Measurements from ENCODE around the gene PHC2. TPM values are rescaled to one million over a fixed set of nuclear protein-coding genes. Genes with fewer than 3 reads are reported as not detected.

The PHC2 gene
- total and polyA plus RNA-seq, 2 of the 13 experiments (the other 11 are each of a cell fraction or from before 2014, with no cell fraction given): 52.5 to 84.9 TPM

DNA sequence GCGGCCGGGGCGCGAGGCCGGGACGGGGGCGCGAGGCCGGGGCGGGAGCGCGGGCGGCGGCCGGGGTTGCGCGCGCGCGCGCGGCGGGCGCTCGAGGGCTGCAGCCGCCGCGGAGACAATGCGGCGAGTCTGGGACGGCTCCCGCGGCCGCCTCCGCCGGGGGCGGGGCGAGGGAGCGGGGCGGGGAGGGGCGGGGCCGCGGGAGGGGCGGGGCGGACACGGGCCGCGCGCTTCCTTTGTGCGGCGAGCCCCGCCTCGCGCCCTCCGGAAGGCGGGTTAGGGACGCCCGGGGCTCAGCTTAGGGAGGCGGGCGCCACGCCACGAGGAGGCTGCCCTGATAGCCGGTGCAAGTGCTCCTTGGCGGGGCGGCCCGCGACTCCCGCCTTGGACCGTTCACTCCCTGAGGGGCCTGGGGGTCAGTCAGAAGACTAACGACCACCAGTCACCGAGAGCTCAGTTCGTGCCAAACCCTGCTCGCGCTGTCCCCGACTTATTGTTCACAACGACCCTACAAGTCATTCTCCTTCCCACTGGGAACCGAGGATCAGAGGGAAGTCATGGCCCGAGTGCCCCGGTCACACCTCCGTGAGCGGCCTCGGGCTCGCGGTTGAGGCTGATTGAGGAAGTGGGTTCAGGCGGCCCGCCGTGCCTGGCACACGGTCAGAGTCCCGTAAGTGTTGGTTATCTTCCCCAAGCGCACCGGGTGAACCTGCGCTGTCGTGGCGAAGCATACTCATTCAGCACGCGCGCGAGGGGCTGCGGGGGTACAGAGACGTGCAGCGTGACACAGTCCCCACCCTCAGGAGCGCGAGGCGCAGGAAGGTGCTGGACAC lies 80.9 kb downstream of the PHC2 start (continued):
- TF ChIP-seq, protein P1, sequence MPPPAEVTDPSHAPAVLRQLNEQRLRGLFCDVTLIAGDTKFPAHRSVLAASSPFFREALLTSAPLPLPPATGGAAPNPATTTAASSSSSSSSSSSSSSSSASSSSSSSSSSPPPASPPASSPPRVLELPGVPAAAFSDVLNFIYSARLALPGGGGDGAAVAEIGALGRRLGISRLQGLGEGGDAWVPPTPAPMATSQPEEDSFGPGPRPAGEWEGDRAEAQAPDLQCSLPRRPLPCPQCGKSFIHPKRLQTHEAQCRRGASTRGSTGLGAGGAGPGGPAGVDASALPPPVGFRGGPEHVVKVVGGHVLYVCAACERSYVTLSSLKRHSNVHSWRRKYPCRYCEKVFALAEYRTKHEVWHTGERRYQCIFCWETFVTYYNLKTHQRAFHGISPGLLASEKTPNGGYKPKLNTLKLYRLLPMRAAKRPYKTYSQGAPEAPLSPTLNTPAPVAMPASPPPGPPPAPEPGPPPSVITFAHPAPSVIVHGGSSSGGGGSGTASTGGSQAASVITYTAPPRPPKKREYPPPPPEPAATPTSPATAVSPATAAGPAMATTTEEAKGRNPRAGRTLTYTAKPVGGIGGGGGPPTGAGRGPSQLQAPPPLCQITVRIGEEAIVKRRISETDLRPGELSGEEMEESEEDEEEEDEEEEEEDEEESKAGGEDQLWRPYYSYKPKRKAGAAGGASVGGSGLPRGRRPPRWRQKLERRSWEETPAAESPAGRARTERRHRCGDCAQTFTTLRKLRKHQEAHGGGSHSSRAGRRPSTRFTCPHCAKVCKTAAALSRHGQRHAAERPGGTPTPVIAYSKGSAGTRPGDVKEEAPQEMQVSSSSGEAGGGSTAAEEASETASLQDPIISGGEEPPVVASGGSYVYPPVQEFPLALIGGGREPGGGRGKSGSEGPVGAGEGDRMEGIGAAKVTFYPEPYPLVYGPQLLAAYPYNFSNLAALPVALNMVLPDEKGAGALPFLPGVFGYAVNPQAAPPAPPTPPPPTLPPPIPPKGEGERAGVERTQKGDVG (CRISPR knock-in tag; IDR thresholded peaks at IDR 0.05; ENCODE audit: borderline replicate concordance): peak; percentile 38; the same call in 1 of the 2 replicates
- TF ChIP-seq SMC3 (IDR thresholded peaks at IDR 0.05; ENCODE audit: low read length) (no peak), FOXK1 (CRISPR knock-in tag; IDR thresholded peaks at IDR 0.05; ENCODE audit: borderline replicate concordance, low read depth) (0 out of 2 replicates have a peak, but pooled peaks have one; percentile 10), ZNF547 (CRISPR knock-in tag; IDR thresholded peaks at IDR 0.05) (peak; percentile 87), ZSCAN20 (CRISPR knock-in tag; IDR thresholded peaks at IDR 0.05; ENCODE audit: borderline replicate concordance) (peak; percentile 69; the same call in 1 of the 2 replicates), TBX3 (IDR thresholded peaks at IDR 0.05; ENCODE audit: borderline replicate concordance) (no peak), TOE1 (CRISPR knock-in tag; IDR thresholded peaks at IDR 0.05) (no peak), ZNF234 (CRISPR knock-in tag; conservative IDR thresholded peaks at IDR 0.05) (no peak), MATR3 (CRISPR knock-in tag; IDR thresholded peaks at IDR 0.05) (no peak), NFATC3 (CRISPR knock-in tag; IDR thresholded peaks at IDR 0.05) (peak; percentile 50; the same call in 1 of the 2 replicates)
- TF ChIP-seq, protein P2, sequence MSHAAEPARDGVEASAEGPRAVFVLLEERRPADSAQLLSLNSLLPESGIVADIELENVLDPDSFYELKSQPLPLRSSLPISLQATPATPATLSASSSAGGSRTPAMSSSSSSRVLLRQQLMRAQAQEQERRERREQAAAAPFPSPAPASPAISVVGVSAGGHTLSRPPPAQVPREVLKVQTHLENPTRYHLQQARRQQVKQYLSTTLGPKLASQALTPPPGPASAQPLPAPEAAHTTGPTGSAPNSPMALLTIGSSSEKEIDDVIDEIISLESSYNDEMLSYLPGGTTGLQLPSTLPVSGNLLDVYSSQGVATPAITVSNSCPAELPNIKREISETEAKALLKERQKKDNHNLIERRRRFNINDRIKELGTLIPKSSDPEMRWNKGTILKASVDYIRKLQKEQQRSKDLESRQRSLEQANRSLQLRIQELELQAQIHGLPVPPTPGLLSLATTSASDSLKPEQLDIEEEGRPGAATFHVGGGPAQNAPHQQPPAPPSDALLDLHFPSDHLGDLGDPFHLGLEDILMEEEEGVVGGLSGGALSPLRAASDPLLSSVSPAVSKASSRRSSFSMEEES (CRISPR knock-in tag; IDR thresholded peaks at IDR 0.05): no peak; the same call in 1 of the 2 replicates
- TF ChIP-seq, protein P3, sequence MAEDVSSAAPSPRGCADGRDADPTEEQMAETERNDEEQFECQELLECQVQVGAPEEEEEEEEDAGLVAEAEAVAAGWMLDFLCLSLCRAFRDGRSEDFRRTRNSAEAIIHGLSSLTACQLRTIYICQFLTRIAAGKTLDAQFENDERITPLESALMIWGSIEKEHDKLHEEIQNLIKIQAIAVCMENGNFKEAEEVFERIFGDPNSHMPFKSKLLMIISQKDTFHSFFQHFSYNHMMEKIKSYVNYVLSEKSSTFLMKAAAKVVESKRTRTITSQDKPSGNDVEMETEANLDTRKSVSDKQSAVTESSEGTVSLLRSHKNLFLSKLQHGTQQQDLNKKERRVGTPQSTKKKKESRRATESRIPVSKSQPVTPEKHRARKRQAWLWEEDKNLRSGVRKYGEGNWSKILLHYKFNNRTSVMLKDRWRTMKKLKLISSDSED (CRISPR knock-in tag; IDR thresholded peaks at IDR 0.05): no peak; the same call in 1 of the 2 replicates
- TF ChIP-seq, protein P4, sequence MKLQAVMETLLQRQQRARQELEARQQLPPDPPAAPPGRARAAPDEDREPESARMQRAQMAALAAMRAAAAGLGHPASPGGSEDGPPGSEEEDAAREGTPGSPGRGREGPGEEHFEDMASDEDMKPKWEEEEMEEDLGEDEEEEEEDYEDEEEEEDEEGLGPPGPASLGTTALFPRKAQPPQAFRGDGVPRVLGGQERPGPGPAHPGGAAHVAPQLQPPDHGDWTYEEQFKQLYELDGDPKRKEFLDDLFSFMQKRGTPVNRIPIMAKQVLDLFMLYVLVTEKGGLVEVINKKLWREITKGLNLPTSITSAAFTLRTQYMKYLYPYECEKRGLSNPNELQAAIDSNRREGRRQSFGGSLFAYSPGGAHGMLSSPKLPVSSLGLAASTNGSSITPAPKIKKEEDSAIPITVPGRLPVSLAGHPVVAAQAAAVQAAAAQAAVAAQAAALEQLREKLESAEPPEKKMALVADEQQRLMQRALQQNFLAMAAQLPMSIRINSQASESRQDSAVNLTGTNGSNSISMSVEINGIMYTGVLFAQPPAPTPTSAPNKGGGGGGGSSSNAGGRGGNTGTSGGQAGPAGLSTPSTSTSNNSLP (IDR thresholded peaks at IDR 0.05; ENCODE audit: low read depth, low read length): no peak
- TF ChIP-seq, protein P5, sequence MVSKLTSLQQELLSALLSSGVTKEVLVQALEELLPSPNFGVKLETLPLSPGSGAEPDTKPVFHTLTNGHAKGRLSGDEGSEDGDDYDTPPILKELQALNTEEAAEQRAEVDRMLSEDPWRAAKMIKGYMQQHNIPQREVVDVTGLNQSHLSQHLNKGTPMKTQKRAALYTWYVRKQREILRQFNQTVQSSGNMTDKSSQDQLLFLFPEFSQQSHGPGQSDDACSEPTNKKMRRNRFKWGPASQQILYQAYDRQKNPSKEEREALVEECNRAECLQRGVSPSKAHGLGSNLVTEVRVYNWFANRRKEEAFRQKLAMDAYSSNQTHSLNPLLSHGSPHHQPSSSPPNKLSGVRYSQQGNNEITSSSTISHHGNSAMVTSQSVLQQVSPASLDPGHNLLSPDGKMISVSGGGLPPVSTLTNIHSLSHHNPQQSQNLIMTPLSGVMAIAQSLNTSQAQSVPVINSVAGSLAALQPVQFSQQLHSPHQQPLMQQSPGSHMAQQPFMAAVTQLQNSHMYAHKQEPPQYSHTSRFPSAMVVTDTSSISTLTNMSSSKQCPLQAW (CRISPR knock-in tag; IDR thresholded peaks at IDR 0.05): peak; percentile 62; the same call in 1 of the 2 replicates
- TF ChIP-seq, protein P6, sequence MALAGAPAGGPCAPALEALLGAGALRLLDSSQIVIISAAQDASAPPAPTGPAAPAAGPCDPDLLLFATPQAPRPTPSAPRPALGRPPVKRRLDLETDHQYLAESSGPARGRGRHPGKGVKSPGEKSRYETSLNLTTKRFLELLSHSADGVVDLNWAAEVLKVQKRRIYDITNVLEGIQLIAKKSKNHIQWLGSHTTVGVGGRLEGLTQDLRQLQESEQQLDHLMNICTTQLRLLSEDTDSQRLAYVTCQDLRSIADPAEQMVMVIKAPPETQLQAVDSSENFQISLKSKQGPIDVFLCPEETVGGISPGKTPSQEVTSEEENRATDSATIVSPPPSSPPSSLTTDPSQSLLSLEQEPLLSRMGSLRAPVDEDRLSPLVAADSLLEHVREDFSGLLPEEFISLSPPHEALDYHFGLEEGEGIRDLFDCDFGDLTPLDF (CRISPR knock-in tag; IDR thresholded peaks at IDR 0.05): peak; percentile 54
- TF ChIP-seq, protein P7, sequence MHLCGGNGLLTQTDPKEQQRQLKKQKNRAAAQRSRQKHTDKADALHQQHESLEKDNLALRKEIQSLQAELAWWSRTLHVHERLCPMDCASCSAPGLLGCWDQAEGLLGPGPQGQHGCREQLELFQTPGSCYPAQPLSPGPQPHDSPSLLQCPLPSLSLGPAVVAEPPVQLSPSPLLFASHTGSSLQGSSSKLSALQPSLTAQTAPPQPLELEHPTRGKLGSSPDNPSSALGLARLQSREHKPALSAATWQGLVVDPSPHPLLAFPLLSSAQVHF (CRISPR knock-in tag; IDR thresholded peaks at IDR 0.05): peak; percentile 63; the same call in 1 of the 2 replicates

All from HepG2 (cell line).